RWPE2 (cell line): ENCODE data around the gene CARD9.

Source experiments
- ATAC-seq: fragments of 200-7000 bp; cut with Tn5 transposase; 3 replicates; pipeline ENCODE4 v1.9.1; 2021; ENCODE audit warnings: low read depth
- DNase-seq: peaks from one replicate; pipeline ENCODE4 v3.0.0-alpha.2; 2020; ENCODE audit warnings: low spot score
- H3K27ac ChIP-seq: fragments of 450-650 bp; 2 replicates; pipeline ENCODE4 v1.5.1; 2017; ENCODE audit warnings: mild to moderate bottlenecking; ENCODE audit not compliant: poor library complexity, severe bottlenecking
- H3K27me3 ChIP-seq: fragments of 250-450 bp; sonication (Bioruptor Pico); 2 replicates; pipeline ENCODE4 v1.5.1; 2021; ENCODE audit warnings: mild to moderate bottlenecking, moderate library complexity; ENCODE audit not compliant: insufficient read depth, poor library complexity, severe bottlenecking
- H3K36me3 ChIP-seq: fragments of 250-450 bp; sonication (Bioruptor Pico); 2 replicates; pipeline ENCODE4 v1.5.1; 2020; ENCODE audit warnings: low read depth, mild to moderate bottlenecking, moderate library complexity
- H3K4me1 ChIP-seq: fragments of 250-450 bp; sonication (Bioruptor Pico); 2 replicates; pipeline ENCODE4 v1.5.1; 2021; ENCODE audit warnings: mild to moderate bottlenecking, moderate library complexity; ENCODE audit not compliant: insufficient read depth, poor library complexity, severe bottlenecking
- H3K4me3 ChIP-seq: fragments of 250-450 bp; sonication (Bioruptor Pico); 2 replicates; pipeline ENCODE4 v1.5.1; 2021; ENCODE audit warnings: mild to moderate bottlenecking, moderate library complexity; ENCODE audit not compliant: severe bottlenecking
- H3K9me3 ChIP-seq: fragments of 250-450 bp; sonication (Bioruptor Pico); 2 replicates; pipeline ENCODE4 v1.5.1; 2021; ENCODE audit warnings: mild to moderate bottlenecking, moderate library complexity; ENCODE audit not compliant: severe bottlenecking
- CTCF ChIP-seq: fragments of 450-650 bp; IDR thresholded peaks from one replicate; pipeline ENCODE4 v1.5.1; 2017; ENCODE audit warnings: mild to moderate bottlenecking, moderate library complexity; ENCODE audit not compliant: poor library complexity, severe bottlenecking

Gene CARD9

GRCh38 chr9:136372006-136372405 lies 1.5 kb downstream of the CARD9 start:
- Histone ChIP-seq H3K9me3 (no peaks in the 10 kb centered on the region), H3K27me3 (no peaks in the 10 kb centered on the region), H3K27ac (no peak overlapping the region), H3K4me3 (no peak overlapping the region), H3K36me3 (no peaks in the 10 kb centered on the region), H3K4me1 (no peaks in the 10 kb centered on the region)
- ATAC-seq (no peak), DNase-seq (no peak)
- no peak for TF ChIP-seq CTCF

- no peak for TF ChIP-seq CTCF
- ATAC-seq (no peak), DNase-seq (no peak)
- no peaks in the 10 kb centered on the region for H3K4me1 ChIP-seq
- no peaks in the 10 kb centered on the region for H3K27me3 ChIP-seq
- no peaks in the 10 kb centered on the region for H3K9me3 ChIP-seq
- H3K4me3 ChIP-seq, result no peak overlapping the region
- no peaks in the 10 kb centered on the region for H3K36me3 ChIP-seq
- H3K27ac ChIP-seq, result no peak overlapping the region
Observed at GRCh38 chr9:136371533-136371880, 2.0 kb downstream of the CARD9 start.

- TF ChIP-seq CTCF, result no peak
- no peak overlapping the region for H3K4me3 ChIP-seq
- H3K9me3 ChIP-seq, result no peaks in the 10 kb centered on the region
- no peak overlapping the region for H3K27ac ChIP-seq
- DNase-seq (no peak), ATAC-seq (no peak)
- no peaks in the 10 kb centered on the region for H3K27me3 ChIP-seq
- H3K36me3 ChIP-seq, result no peaks in the 10 kb centered on the region
- no peaks in the 10 kb centered on the region for H3K4me1 ChIP-seq
Observed at GRCh38 chr9:136370687-136371532, 2.6 kb downstream of the CARD9 start.

- Histone ChIP-seq H3K9me3 (no peaks in the 10 kb centered on the region), H3K27ac (no peak overlapping the region), H3K27me3 (no peaks in the 10 kb centered on the region), H3K4me3 (no peak overlapping the region), H3K36me3 (no peaks in the 10 kb centered on the region), H3K4me1 (no peaks in the 10 kb centered on the region)
- no peak for TF ChIP-seq CTCF
- DNase-seq (no peak), ATAC-seq (no peak)
Observed at GRCh38 chr9:136370037-136370436, 3.4 kb downstream of the CARD9 start.

- no peak for TF ChIP-seq CTCF
- Histone ChIP-seq H3K27me3 (no peaks in the 10 kb centered on the region), H3K4me1 (no peaks in the 10 kb centered on the region), H3K27ac (no peak overlapping the region), H3K36me3 (no peaks in the 10 kb centered on the region), H3K4me3 (no peak overlapping the region), H3K9me3 (no peaks in the 10 kb centered on the region)
- DNase-seq (no peak), ATAC-seq (no peak)
Observed at GRCh38 chr9:136368190-136368589, 5.3 kb downstream of the CARD9 start.
